GM19099 (cell line): ENCODE results near the gene HRH3.

Experiments
- POLR2A ChIP-seq: IDR thresholded peaks from 3 replicates; pipeline ENCODE4 v1.6.1; 2011; ENCODE audit warnings: low read depth; ENCODE audit not compliant: insufficient read length; ENCODE audit errors: extremely low read depth

HRH3 gene

DNA sequence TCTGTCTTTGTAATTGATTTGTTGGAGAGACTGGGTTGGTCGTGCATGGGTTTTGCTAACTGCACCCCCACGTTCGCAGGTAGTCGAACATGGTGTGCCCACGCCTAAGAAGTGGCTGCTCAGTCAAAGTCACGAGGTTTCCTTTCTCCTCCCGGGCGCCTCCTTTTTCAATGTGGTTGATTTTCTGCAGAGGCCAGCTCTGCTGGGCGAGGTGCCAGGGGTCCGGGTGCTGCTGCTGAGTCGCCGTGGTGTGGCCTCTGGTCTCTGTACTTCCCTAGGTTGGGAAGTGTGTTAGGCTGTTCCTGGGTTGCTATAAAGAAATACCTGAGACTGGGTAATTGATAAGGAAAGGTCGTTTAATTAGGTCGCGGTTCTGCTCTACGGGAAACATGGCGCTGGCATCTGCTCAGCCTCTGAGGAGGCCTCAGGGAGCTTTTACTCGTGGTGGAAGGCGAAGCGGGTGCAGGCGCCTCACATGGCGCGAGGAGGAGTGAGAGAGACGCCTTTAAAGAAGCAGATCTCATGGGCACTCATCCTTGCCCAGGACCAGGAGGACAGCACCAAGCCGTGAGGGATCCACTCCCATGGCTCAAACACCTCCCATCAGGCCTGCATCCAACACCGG, 32.4 kb upstream of the HRH3 start:
- no peak for TF ChIP-seq POLR2A

DNA sequence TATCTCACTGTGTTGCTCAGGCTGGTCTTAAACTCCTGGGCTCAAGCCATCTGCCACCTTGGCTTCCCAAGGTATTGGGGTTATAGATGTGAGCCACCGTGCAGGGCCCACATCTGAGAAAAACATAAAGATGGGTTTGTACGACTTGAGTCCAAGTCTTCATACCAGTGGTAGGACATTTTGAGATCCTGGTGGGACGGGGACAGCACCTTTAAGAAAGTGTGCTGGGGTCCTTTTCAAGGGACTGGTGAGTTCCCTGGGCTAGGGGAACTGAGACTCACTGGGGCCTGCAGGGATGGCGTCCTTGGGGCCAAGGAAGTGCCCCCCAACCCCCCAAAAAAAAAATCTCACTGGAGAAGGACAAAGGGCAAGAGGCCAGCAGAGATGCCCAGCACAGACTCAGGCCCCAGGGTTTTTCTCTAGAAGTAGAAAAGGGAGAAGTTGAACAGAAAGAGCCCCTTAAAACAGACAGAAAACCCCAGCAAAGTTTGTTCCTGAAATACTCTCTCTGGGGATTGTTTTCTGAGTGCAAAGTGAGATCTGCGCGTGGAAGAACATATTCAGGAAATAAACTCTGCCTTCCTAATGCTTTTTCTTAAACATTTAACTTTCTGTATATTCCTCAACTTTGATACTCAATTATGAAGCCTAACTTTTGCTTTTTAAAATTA, 28.9 kb upstream of the HRH3 start:
- TF ChIP-seq POLR2A, result no peak

DNA sequence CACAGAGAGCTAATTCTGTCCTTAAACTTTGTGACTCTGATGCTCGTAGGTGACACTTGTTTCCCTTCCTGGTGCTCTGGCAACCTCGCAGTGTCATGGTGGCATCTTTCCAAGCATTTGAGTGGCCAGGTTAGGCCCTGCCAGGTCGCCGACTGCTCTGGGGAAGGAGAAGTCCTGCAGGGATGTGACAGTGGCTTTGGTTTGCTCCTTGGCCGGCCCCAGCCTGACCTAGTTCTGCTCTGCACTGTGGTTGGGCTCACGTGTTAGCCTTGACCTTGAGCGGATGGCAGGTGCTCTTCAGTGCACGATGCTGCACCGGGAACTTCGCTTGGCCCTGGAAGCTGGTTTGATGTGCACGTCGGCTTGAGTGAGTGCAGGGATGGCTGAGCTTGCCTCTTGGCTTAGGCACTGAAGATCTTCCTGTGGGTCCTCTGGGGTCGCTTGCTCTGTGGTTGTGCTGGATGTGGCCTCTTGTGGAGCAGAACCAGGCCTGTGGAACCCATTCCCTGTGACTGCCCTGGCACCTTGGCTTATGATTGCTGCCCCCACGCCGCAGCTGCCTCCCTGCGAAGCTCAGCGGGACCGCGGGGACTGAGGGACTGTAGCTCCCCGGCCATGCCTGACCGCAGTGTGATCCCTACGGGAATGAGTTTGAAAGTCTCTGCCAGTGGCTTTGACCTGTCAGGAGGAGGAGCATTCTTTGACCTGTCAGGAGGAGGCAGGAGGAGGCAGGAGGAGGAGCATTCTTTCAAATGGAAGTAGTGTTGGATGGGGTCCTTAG, 27.0 kb upstream of the HRH3 start:
- TF ChIP-seq POLR2A, result no peak

DNA sequence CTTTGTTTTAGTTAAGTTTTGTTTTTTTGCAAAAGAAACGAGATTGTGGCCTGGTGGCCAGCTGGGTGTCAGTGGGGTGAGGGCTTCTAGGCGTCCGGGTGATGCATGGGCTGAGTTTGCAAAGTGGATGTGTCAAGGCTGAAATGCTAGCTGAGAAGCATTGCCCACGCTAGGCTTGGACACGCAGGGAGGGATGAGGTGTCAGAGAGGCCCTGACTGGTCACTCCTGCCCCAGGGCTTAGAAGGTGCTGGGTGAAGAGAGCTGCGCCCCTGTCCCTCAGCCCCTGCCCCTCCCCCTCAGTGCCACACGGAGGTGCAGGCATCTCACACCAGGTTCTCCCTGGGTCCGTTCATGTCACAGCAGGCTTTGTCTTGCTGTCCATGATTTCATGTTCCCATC, 26.4 kb upstream of the HRH3 start:
- TF ChIP-seq POLR2A, result no peak

DNA sequence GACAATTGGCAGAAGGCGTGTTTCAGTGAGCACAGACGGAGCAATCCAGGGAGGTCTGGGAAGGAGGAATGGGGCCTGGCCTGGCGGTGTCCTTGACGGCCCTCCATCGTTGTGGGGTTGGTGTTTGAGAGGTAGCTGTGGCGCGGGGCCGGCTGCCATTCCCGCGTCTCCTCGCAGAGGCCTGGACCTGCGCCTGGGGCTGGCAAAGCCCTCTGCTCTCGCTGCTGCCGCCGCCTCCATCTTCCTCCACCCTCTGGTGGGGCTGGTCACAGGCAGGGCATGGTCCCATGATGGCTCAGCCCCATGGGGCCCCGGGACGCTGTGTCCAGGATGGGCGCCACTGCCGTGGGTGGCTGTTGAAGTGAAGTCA, 25.8 kb upstream of the HRH3 start:
- no peak for TF ChIP-seq POLR2A

DNA sequence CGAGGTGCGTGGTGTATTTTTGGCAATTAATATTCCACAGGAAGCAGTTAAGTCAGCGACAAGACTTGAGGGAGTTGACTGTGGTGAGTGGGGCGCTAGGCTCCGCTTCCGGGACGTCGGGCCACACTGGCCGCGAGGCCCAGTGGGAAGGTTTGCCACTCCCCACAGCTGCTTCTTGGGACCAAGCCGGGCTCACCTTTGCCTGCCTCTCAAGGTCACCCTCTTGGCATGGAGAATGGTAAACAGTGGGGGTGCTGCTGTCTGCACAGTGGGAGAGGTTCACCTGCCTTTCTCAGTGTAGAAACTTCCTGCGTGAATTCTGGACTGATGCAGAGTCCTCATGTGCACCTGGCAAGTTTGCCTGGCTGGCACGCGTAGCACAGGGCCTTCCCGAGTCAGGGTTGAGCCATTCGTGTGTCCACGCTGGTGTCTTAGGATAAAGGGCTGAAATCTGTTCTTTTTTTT, 24.6 kb upstream of the HRH3 start:
- TF ChIP-seq POLR2A, result no peak

DNA sequence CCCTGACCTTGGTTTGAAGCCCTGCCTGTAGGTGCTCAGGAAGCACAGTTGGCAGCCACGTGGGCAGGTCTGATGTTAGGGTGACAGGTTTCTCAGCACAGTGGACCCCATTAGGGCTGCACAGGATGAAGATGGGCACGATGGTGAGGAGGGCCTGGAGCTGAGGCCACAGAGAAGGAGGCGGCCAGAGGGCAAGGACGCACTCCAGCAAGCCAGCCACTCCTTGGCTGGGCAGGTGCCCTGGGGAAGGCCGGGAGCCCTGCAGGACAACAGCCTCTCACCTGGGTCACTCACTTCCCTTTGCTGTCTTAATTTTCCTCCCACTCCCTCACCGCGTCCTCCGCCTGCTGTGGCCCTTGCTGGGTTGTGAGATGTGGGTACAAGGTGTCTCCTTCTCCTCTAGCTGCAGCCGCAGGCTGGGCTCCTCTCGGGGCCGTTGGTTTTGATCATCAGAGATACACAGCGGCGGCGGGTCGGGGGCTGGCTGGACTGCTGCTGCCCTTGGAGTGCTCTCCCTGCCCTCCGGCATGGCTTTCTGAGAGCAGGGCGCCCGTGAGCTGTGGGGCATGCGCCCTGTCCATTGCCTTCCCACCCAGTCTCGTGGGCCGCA, 23.9 kb upstream of the HRH3 start:
- TF ChIP-seq POLR2A, result no peak

DNA sequence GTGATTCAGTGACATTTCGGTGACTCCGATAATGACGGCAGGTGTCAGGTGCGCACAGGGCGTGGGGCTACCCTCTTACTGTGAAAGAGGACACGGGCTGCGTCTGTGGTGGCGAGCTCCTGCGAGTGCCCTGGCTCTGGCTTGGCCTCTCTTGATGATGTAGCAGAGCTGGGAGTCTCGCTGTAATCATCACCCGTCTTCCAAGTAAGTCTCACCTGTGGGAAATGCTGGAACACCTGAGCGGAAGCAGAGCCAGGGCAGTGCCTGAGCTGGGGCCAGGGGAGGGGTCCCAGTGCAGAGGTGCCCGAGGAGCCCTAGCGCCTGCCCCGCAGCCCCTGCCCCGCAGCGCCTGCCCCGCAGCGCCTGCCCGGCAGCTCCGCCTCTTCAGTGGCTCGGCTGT, 23.0 kb upstream of the HRH3 start:
- TF ChIP-seq POLR2A, result no peak

DNA sequence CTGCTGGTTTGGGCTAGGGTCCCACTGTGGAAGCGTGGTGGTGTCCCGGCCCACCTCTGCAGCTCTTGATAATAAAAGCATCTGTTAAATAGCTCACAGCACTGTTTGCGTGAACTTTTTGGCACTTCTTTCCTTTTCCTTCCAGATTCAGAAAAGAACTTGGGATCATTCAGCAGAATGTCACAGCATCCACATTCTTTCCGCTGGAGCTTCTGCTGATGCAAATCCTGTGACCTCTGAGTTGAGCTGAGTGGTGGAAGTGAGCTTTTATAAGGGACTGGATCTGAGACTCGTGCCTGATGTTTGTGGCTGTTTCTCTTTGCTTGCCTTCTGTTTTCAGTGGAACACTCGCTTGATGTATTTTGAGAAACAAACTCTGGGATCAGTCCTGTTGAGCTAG, 22.1 kb upstream of the HRH3 start:
- no peak for TF ChIP-seq POLR2A

DNA sequence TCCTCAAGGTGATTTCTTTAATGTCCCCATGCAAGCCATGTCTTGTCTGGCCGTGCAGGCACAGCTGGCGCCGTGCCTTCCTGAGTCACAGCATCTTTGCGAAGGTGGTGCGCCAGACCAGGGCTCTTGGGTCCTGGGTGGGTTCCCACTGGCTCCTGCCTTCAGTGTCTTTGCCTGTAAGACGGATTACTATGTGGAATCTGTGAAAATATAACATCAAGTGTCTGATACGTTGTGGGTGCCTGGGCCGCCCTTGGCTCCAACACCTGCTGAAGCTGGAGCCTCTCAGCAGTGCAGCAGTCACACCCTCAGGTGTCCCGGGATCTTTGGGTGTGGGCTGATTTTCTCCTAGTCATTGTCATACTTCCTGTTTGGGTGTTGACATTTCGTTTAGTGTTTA, 21.4 kb upstream of the HRH3 start:
- no peak for TF ChIP-seq POLR2A

DNA sequence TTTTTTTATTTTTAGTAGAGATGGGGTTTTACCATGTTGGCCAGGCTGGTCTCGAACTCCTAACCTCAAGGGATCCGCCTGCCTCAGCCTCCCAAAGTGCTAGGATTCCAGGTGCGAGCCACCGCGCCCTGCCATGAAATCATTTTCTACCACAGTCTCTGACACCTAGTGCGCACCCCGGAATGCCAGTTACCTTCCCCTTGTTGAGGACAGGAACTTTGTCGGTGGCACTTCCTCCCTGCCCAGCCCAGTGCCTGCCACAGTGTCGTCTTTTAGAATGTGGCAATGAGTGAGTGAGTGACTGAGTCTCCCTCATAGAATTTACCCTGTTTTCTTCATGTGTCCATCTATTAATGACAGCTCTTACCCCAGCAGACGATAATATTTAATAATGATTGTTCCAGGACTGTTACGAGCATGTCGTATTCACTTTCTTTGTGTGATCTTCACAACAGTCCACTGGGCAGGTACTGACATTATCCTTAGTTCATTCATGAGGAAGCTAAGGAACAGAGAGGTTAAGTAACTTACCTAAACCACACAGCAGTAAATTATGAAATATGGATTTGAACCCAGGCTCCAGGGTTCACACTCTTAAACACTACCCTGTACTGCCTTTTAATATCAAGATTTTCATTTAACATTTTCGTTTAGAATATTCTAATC, 20.1 kb upstream of the HRH3 start:
- TF ChIP-seq POLR2A, result no peak

DNA sequence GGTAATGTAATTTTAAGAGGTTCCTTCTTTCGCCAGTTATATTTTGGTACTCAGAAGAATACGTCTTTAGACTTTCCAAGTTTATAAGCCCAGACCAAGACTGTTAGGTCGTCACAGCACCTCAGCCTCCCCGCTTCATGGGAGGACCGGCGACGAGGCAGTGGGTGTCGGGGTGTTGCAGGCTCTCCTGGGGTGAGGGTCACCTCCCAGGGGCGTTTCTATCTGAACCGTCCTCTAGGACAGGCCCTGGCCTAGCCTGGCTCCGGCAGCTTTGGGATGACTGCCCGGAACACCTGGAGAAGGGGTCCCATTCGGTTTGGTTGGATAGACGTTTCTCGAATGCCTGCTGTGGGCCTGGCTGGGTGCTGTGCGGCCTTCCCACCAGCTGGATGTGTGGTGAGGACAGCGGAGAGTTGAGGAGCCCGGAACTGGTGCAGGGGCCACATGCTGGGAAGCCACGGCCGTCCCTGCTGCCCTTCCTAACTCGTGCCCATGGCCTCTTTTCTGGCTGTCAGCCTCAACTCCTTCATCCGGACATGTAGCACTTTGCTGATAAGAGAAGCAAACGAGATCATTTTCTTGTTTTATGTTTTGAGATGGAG, 19.3 kb upstream of the HRH3 start:
- TF ChIP-seq POLR2A, result no peak

DNA sequence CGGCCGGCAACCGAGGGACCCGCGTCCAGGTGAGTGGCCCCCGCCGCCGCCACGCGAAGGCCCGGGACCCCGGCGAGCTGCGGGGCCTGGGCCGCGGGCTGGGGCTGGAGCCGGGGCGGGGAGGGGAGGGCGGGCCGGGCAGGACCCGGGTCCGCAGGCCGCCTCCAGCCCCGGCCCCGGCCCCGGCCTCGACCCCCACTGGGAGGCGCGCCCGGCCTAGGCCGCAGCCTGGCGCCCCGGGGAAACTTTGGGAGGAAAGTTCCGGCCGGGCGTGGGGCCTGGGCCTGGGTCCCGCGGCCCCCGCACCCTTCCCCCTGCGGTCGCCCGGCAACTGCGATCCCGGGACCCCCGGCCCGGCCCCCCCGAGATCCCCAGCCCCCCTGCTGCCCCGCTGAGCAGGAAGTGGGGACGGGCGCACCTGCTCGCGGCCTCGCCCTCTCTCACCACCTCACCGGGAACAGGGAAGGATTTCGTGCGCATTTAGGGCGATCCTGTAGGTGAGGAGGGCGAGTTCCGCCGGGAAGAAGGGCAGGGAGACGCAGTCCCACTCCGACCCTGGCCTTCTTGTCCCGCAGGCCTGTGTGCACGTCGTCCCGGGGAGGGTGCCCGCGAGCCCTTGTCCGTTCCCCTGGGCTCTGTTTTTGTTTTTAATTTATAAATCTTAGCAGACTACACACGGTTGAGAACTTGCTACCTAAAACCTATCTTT, 18.6 kb upstream of the HRH3 start:
- TF ChIP-seq POLR2A, result no peak
